Large intestine (tissue), 3 donors: ENCODE results near the gene ZC3HAV1. TPM values are rescaled to one million over a fixed set of nuclear protein-coding genes. Genes with fewer than 3 reads are reported as not detected.
"Not testable (repeated sequence)": the region's sequence is repeated elsewhere in the genome, so short reads cannot be mapped to it uniquely, and the experiment has no call there.

ENCODE experiments used
- DNase-seq, 2 donors: peaks; one replicate each; pipeline versions ENCODE4 v3.0.0 to v3.0.0-alpha.2; 2013
- H3K27ac ChIP-seq: one replicate; pipeline ENCODE4 v1.5.1; 2013; ENCODE audit warnings: low read length
- H3K27me3 ChIP-seq: 2 replicates; pipeline ENCODE4 v1.6.1; 2013; ENCODE audit warnings: low read length; ENCODE audit not compliant: control insufficient read depth, insufficient read depth
- H3K36me3 ChIP-seq: 2 replicates; pipeline ENCODE4 v1.6.1; 2013; ENCODE audit warnings: low read length; ENCODE audit not compliant: control insufficient read depth, insufficient read depth
- H3K4me1 ChIP-seq: one replicate; pipeline ENCODE4 v1.6.1; 2013; ENCODE audit warnings: low read length; ENCODE audit not compliant: control insufficient read depth, insufficient read depth
- H3K4me3 ChIP-seq: one replicate; pipeline ENCODE4 v1.5.1; 2013; ENCODE audit warnings: low read length
- H3K9me3 ChIP-seq: one replicate; pipeline ENCODE4 v1.6.1; 2013; ENCODE audit warnings: mild to moderate bottlenecking, low read depth, low read length, moderate library complexity; ENCODE audit not compliant: control insufficient read depth
- WGBS: methylation state at CpG from one replicate; pipeline ENCODE4 v1.1.5; 2013; ENCODE audit warnings: low lambda C conversion rate; ENCODE audit not compliant: insufficient coverage; 5-methylcytosine and 5-hydroxymethylcytosine counted together
- polyA plus RNA-seq: library from polyadenylated mRNA; unstranded; fragments of 120-200 nt; gene quantifications from one replicate; pipeline ENCODE4 v1.2.1, GENCODE V29; 2013

ZC3HAV1 gene
- polyA plus RNA-seq, 1 donor: 20.0 TPM

GRCh38 chr7:139114018-139114417 is 4.5 kb upstream of the ZC3HAV1 start:
- no CpG with 5 or more reads among the region's 3 CpGs for WGBS
- Histone ChIP-seq H3K27ac (no peak overlapping the region), H3K27me3 (no peaks in the 10 kb centered on the region), H3K36me3 (no peaks in the 10 kb centered on the region), H3K4me1 (peaks cover 14% of the 10 kb centered on the region), H3K9me3 (no peaks in the 10 kb centered on the region), H3K4me3 (no peak overlapping the region)
- no peak for DNase-seq

GRCh38 chr7:139112741-139113250 is 3.3 kb upstream of the ZC3HAV1 start:
- Histone ChIP-seq H3K27me3 (no peaks in the 10 kb centered on the region), H3K4me3 (no peak overlapping the region)
- WGBS: no CpG with 5 or more reads among the region's 2 CpGs

GRCh38 chr7:139112316-139112715 is 2.8 kb upstream of the ZC3HAV1 start:
- no peak overlapping the region for H3K27ac ChIP-seq
- H3K36me3 ChIP-seq: no peaks in the 10 kb centered on the region
- no CpG with 5 or more reads among the region's 3 CpGs for WGBS

More at GRCh38 chr7:139112741-139113250, 3.3 kb upstream of the ZC3HAV1 start:
- DNase-seq: no peak
- Histone ChIP-seq H3K4me1 (peaks cover 8% of the 10 kb centered on the region), H3K9me3 (no peaks in the 10 kb centered on the region), H3K36me3 (no peaks in the 10 kb centered on the region), H3K27ac (no peak overlapping the region)

GRCh38 chr7:139111811-139112301 is 2.3 kb upstream of the ZC3HAV1 start:
- H3K4me3 ChIP-seq: no peak overlapping the region
- no peaks in the 10 kb centered on the region for H3K36me3 ChIP-seq
- 73% methylated on average over 2 of the region's 4 CpGs for WGBS
- H3K4me1 ChIP-seq: peaks cover 10% of the 10 kb centered on the region
- no peak for DNase-seq
- H3K27ac ChIP-seq: no peak overlapping the region
- no peaks in the 10 kb centered on the region for H3K27me3 ChIP-seq
- H3K9me3 ChIP-seq: no peaks in the 10 kb centered on the region

More at GRCh38 chr7:139112316-139112715, 2.8 kb upstream of the ZC3HAV1 start:
- H3K27me3 ChIP-seq: no peaks in the 10 kb centered on the region
- no peak for DNase-seq
- H3K9me3 ChIP-seq: no peaks in the 10 kb centered on the region
- H3K4me1 ChIP-seq: peaks cover 8% of the 10 kb centered on the region
- H3K4me3 ChIP-seq: no peak overlapping the region

GRCh38 chr7:139111147-139111546 is 1.6 kb upstream of the ZC3HAV1 start:
- Histone ChIP-seq H3K9me3 (no peaks in the 10 kb centered on the region), H3K27me3 (no peaks in the 10 kb centered on the region), H3K36me3 (no peaks in the 10 kb centered on the region), H3K4me3 (no peak overlapping the region), H3K27ac (no peak overlapping the region), H3K4me1 (peaks cover 10% of the 10 kb centered on the region)
- no peak for DNase-seq
- 86% methylated on average over 1 of the region's 1 CpG for WGBS

GRCh38 chr7:139109983-139110411 is 477 bp upstream of the ZC3HAV1 start:
- H3K4me1 ChIP-seq: peaks cover 10% of the 10 kb centered on the region
- no peak for DNase-seq

GRCh38 chr7:139108266-139109187 is 993 bp downstream of the ZC3HAV1 start:
- H3K4me1 ChIP-seq: peaks cover 10% of the 10 kb centered on the region

More at GRCh38 chr7:139109983-139110411, 477 bp upstream of the ZC3HAV1 start:
- WGBS: 90% methylated on average over 2 of the region's 16 CpGs
- Histone ChIP-seq H3K27ac (peak overlapping the region; percentile 96), H3K4me3 (peak overlapping the region; percentile 65), H3K27me3 (no peaks in the 10 kb centered on the region), H3K36me3 (no peaks in the 10 kb centered on the region), H3K9me3 (no peaks in the 10 kb centered on the region)

GRCh38 chr7:139106959-139107358 is 2.6 kb downstream of the ZC3HAV1 start:
- WGBS: no CpG with 5 or more reads among the region's 2 CpGs
- no peaks in the 10 kb centered on the region for H3K27me3 ChIP-seq
- H3K9me3 ChIP-seq: no peaks in the 10 kb centered on the region
- H3K27ac ChIP-seq: no peak overlapping the region
- H3K36me3 ChIP-seq: no peaks in the 10 kb centered on the region
- peaks cover 10% of the 10 kb centered on the region for H3K4me1 ChIP-seq
- no peak overlapping the region for H3K4me3 ChIP-seq
- no peak for DNase-seq

More at GRCh38 chr7:139108266-139109187, 993 bp downstream of the ZC3HAV1 start:
- DNase-seq: peak in 1 of 2 donors; percentile 54
- WGBS: no CpG with 5 or more reads among the region's 61 CpGs
- peak overlapping the region; percentile 65 for H3K4me3 ChIP-seq
- no peaks in the 10 kb centered on the region for H3K36me3 ChIP-seq
- peak overlapping the region; percentile 96 for H3K27ac ChIP-seq
- H3K9me3 ChIP-seq: no peaks in the 10 kb centered on the region
- no peaks in the 10 kb centered on the region for H3K27me3 ChIP-seq

GRCh38 chr7:139106227-139106626 is 3.3 kb downstream of the ZC3HAV1 start:
- H3K27me3 ChIP-seq, H3K4me3 ChIP-seq, H3K9me3 ChIP-seq, DNase-seq, H3K36me3 ChIP-seq, H3K27ac ChIP-seq: not testable (repeated sequence)
- WGBS: no CpG with 5 or more reads among the region's 7 CpGs
- peaks cover 10% of the 10 kb centered on the region for H3K4me1 ChIP-seq

GRCh38 chr7:139105484-139105883 is 4.0 kb downstream of the ZC3HAV1 start:
- H3K36me3 ChIP-seq: no peaks in the 10 kb centered on the region
- peaks cover 10% of the 10 kb centered on the region for H3K4me1 ChIP-seq
- 78% methylated on average over 2 of the region's 3 CpGs for WGBS
- peaks cover 6% of the 10 kb centered on the region for H3K9me3 ChIP-seq
- no peak overlapping the region for H3K27ac ChIP-seq
- no peaks in the 10 kb centered on the region for H3K27me3 ChIP-seq
- DNase-seq: no peak
- no peak overlapping the region for H3K4me3 ChIP-seq
